ENCODE results near the gene PLPP1. TPM values are rescaled to one million over a fixed set of nuclear protein-coding genes. Genes with fewer than 3 reads are reported as not detected.

Gene PLPP1
- total RNA-seq, 1 experiment from 2014 or later, result 7.5 TPM

GRCh38 chr5:55427157-55427556, 107.6 kb downstream of the PLPP1 start:
- Mint-ChIP-seq H3K36me3 (ENCODE audit: insufficient read depth, unreplicated experiment) (peaks cover 80% of the 10 kb centered on the region), H3K27ac (ENCODE audit: low read depth, unreplicated experiment) (no peak overlapping the region), H3K4me1 (ENCODE audit: insufficient read depth, unreplicated experiment) (no peaks in the 10 kb centered on the region), H3K9me3 (ENCODE audit: unreplicated experiment) (no peaks in the 10 kb centered on the region), H3K4me3 (ENCODE audit: unreplicated experiment) (no peak overlapping the region), H3K27me3 (ENCODE audit: insufficient read depth, unreplicated experiment) (no peaks in the 10 kb centered on the region)
- ChIA-PET POLR2A (interaction anchor here (1.6 kb wide), 1 partner anchor 17 kb away, joined by 4 read pairs; no protein-coding TSS in a partner anchor), CTCF (interaction anchor here (1.2 kb wide), 2 partner anchors 21 to 265 kb away, joined by 3 to 4 read pairs; no protein-coding TSS in a partner anchor)
- no peak for TF ChIP-seq CTCF (IDR thresholded peaks at IDR 0.05; ENCODE audit: unreplicated experiment)
- no TSS peak for BruUV-seq (replicated peaks)
- no peak for DNase-seq (ENCODE audit: unreplicated experiment)
- intact Hi-C loops (cut with micrococcal nuclease), result no loop called here

- ChIA-PET POLR2A (interaction anchor here (1.9 kb wide), 1 partner anchor 12 kb away, joined by 8 read pairs; no protein-coding TSS in a partner anchor), CTCF (interaction anchor here (1.2 kb wide), 1 partner anchor 265 kb away, joined by 4 read pairs; no protein-coding TSS in a partner anchor)
- no peak overlapping the region for H3K27ac Mint-ChIP-seq (ENCODE audit: low read depth, unreplicated experiment)
- no peaks in the 10 kb centered on the region for H3K4me1 Mint-ChIP-seq (ENCODE audit: insufficient read depth, unreplicated experiment)
- DNase-seq (ENCODE audit: unreplicated experiment), result no peak
- no TSS peak for BruUV-seq (replicated peaks)
- H3K9me3 Mint-ChIP-seq (ENCODE audit: unreplicated experiment), result no peaks in the 10 kb centered on the region
- intact Hi-C loops (cut with micrococcal nuclease), result no loop called here
- H3K27me3 Mint-ChIP-seq (ENCODE audit: insufficient read depth, unreplicated experiment), result no peaks in the 10 kb centered on the region
- TF ChIP-seq CTCF (IDR thresholded peaks at IDR 0.05; ENCODE audit: unreplicated experiment), result no peak
- H3K36me3 Mint-ChIP-seq (ENCODE audit: insufficient read depth, unreplicated experiment), result peaks cover 84% of the 10 kb centered on the region
- no peak overlapping the region for H3K4me3 Mint-ChIP-seq (ENCODE audit: unreplicated experiment)
These were observed 108.3 kb downstream of the PLPP1 start for GRCh38 chr5:55426455-55426854.

- no peaks in the 10 kb centered on the region for H3K9me3 Mint-ChIP-seq (ENCODE audit: unreplicated experiment)
- no peaks in the 10 kb centered on the region for H3K4me1 Mint-ChIP-seq (ENCODE audit: insufficient read depth, unreplicated experiment)
- TF ChIP-seq CTCF (IDR thresholded peaks at IDR 0.05; ENCODE audit: unreplicated experiment), result no peak
- POLR2A ChIA-PET, result no interaction called here
- no peak overlapping the region for H3K27ac Mint-ChIP-seq (ENCODE audit: low read depth, unreplicated experiment)
- BruUV-seq (replicated peaks), result no TSS peak
- H3K36me3 Mint-ChIP-seq (ENCODE audit: insufficient read depth, unreplicated experiment), result peaks cover 62% of the 10 kb centered on the region
- H3K27me3 Mint-ChIP-seq (ENCODE audit: insufficient read depth, unreplicated experiment), result no peaks in the 10 kb centered on the region
- H3K4me3 Mint-ChIP-seq (ENCODE audit: unreplicated experiment), result no peak overlapping the region
- intact Hi-C loops (cut with micrococcal nuclease), result no loop called here
- CTCF ChIA-PET, result no interaction called here
- no peak for DNase-seq (ENCODE audit: unreplicated experiment)
These were observed 113.7 kb downstream of the PLPP1 start for GRCh38 chr5:55421074-55421529.

DNA sequence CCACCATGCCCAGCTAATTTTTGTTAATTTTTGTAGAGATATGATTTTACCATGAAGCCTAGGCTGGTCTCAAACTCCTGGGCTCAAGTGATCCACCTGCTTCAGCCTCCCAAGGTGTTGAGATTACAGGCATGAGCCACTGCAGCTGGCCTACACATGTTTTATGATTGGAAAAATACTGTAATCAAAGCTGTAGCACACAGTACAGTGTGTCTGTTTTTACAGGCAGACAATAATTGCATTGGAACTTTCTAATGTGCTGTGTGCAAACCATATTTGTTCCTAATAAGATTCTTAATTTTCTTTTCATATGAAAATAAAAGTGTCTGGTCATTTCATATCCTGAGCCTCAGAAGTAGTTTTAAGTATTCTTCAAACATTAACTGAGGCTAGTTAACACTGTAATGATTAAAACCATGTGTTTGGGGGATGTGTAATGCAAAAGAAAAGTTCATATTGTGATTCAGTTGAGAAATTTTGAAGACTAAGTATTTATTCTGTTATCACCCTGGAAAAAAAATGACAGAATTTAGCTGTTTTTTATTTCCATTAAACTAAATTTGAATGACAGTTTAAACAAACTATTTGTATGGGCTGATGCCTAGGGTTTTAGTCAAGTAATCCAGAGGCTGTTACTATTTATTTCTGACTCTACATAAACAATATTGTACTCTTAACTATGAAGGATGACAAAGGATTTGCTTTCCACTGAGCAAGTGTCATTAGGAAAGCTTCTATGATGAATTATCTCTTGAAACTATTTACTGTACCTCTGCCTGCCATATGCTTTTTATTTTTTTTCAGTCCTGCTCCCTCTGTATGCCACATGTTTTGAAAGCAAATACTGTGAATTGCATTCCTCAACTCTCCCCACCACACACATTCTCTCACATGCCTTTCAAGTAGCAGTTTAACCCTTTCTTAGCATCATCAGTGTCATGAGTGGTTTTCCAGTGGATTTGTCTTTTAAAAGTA, 115.5 kb downstream of the PLPP1 start:
- CTCF ChIA-PET, result interaction anchor here (0.6 to 3.2 kb wide), 5 partner anchors 13 to 273 kb away, joined by 3 to 12 read pairs (median 4); no protein-coding TSS in a partner anchor
- Mint-ChIP-seq H3K4me3 (ENCODE audit: unreplicated experiment) (no peak overlapping the region), H3K9me3 (ENCODE audit: unreplicated experiment) (no peaks in the 10 kb centered on the region), H3K36me3 (ENCODE audit: insufficient read depth, unreplicated experiment) (peaks cover 63% of the 10 kb centered on the region), H3K27ac (ENCODE audit: low read depth, unreplicated experiment) (no peak overlapping the region), H3K4me1 (ENCODE audit: insufficient read depth, unreplicated experiment) (no peaks in the 10 kb centered on the region), H3K27me3 (ENCODE audit: insufficient read depth, unreplicated experiment) (no peaks in the 10 kb centered on the region)
- intact Hi-C loops (cut with micrococcal nuclease), result no loop called here
- POLR2A ChIA-PET, result interaction anchor here (0.9 kb wide), 1 partner anchor 36 kb away, joined by 4 read pairs; no protein-coding TSS in a partner anchor
- DNase-seq (ENCODE audit: unreplicated experiment), result no peak
- no peak for TF ChIP-seq CTCF (IDR thresholded peaks at IDR 0.05; ENCODE audit: unreplicated experiment)
- BruUV-seq (replicated peaks), result no TSS peak
